Esophagus muscularis mucosa (tissue), 4 donors: ENCODE data around the gene CTNNA2. TPM values are rescaled to one million over a fixed set of nuclear protein-coding genes. Genes with fewer than 3 reads are reported as not detected.
A peak's percentile ranks its signal among the peaks of the same experiment; 100 is the strongest.

Source experiments
- DNase-seq: peaks from one replicate; pipeline ENCODE4 v3.0.0-alpha.2; 2017; ENCODE audit errors: extremely low spot score
- H3K27ac ChIP-seq, 4 donors: fragments of 200-600 bp; sonication (generic); replicated peaks in 1 of 4; 1 replicate in 3 of 4; 2 replicates in 1 of 4; pipeline ENCODE4 v1.5.1; 2016 to 2019; ENCODE audit warnings: mild to moderate bottlenecking in 1 of 4
- H3K27me3 ChIP-seq, 4 donors: fragments of 200-600 bp; sonication (generic); one replicate each; pipeline versions ENCODE4 v1.5.1 to v1.6.0; 2016 to 2019
- H3K36me3 ChIP-seq, 4 donors: fragments of 200-600 bp; sonication (generic); one replicate each; pipeline ENCODE4 v1.5.1; 2016 to 2019
- H3K4me1 ChIP-seq, 4 donors: fragments of 200-600 bp; sonication (generic); one replicate each; pipeline ENCODE4 v1.5.1; 2016 to 2019
- H3K4me3 ChIP-seq, 4 donors: fragments of 200-600 bp; sonication (generic); 1 replicate in 2 of 4; 2 replicates in 2 of 4; pipeline ENCODE4 v1.5.1; 2016 to 2019; ENCODE audit warnings: mild to moderate bottlenecking in 4 of 4, moderate library complexity in 1 of 4
- H3K9me3 ChIP-seq, 4 donors: fragments of 200-600 bp; sonication (generic); 1 replicate in 3 of 4; 2 replicates in 1 of 4; pipeline ENCODE4 v1.5.1; 2016 to 2019
- EP300 ChIP-seq: sonication (generic); formaldehyde crosslinking; IDR thresholded peaks from one replicate; pipeline ENCODE4 v1.6.1; 2017; ENCODE audit warnings: antibody characterized with exemption
- POLR2A ChIP-seq: fragments of 450-650 bp; IDR thresholded peaks from one replicate; pipeline ENCODE4 v1.6.1; 2017; ENCODE audit warnings: antibody characterized with exemption, moderate library complexity, mild to moderate bottlenecking, low read depth
- POLR2AphosphoS5 ChIP-seq, 2 donors: sonication (generic); formaldehyde crosslinking; IDR thresholded peaks; one replicate each; pipeline ENCODE4 v1.6.1; 2017; ENCODE audit warnings: antibody characterized with exemption in 2 of 2
- WGBS: methylation state at CpG from one replicate; pipeline ENCODE4 v1.1.5; 2018; 5-methylcytosine and 5-hydroxymethylcytosine counted together
- intact Hi-C: fragments of 100-400 bp; cut with DNase I; formaldehyde crosslinking; loops from one replicate; pipeline ENCODE4 v1.15.1; 2023
- total RNA-seq, 4 donors: library from RNA; depleted of rRNA; stranded (reverse); fragments of >200 nt; gene quantifications; one replicate each; pipeline versions ENCODE4 v1.1.0 to v1.2.1, GENCODE V29; 2016
- TF ChIP-seq, protein P1 (sequence below), 3 experiments: fragments of 200-600 bp in 2 of 3; fragments of 450-650 bp in 1 of 3; sonication (generic) in 2 of 3; IDR thresholded peaks; one replicate each; pipeline ENCODE4 v1.5.1; 2017 to 2019; ENCODE audit warnings: antibody characterized with exemption in 3 of 3, mild to moderate bottlenecking in 2 of 3, moderate library complexity in 1 of 3

The CTNNA2 gene
- total RNA-seq, 4 donors from 2014 or later: 0.42 to 2.5 (median 1.1) TPM

DNA sequence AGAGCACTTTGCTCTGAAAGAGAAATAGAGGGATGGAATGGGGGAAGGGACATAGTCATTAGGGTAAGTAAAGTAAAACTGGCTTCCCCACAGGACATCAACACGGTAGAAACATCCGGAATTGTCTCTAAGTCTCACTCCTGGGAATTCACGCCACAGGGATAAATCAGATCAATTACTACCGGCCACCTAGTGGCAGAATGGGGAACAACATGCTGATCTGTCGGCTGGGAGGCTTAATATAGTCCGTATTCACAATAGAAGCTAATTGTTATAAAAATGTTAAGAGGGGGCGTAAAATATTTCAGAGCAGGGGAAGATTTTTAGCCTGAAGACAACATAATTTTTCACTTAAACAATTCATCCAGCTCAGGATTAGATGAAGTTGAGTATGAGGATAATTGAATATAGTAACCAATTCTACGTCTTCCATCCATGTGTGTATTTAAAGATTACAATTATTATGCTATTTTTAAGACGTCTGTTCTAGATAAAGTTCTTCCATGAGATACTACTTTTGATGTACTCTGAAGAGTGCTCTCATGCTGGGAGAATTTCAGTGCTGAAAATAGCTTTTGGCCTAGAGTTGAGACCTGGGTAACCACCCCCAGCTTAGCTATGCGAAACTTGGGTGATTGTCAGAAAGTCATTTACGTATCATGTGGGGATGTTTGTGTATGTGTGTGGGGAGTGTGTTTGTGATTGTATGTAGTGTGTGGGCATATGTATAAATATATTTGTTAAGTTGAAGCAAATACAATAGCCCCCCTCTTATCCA, 726.0 kb downstream of the CTNNA2 start:
- 58% methylated on average over 11 of the region's 11 CpGs for WGBS
- intact Hi-C loops: no loop called here
- no peak for DNase-seq

GRCh38 chr2:80242355-80242910, 729.6 kb downstream of the CTNNA2 start:
- no peaks in the 10 kb centered on the region for H3K36me3 ChIP-seq
- peaks cover 7 to 10% (median 9%) of the 10 kb centered on the region in 4 donors for H3K4me1 ChIP-seq
- DNase-seq: no peak
- no peaks in the 10 kb centered on the region for H3K27me3 ChIP-seq
- intact Hi-C loops: no loop called here
- 38% methylated on average over 3 of the region's 3 CpGs for WGBS
- no peak for TF ChIP-seq POLR2A
- H3K4me3 ChIP-seq: no peak overlapping the region
- no peaks in the 10 kb centered on the region for H3K9me3 ChIP-seq
- no peak overlapping the region for H3K27ac ChIP-seq

More for the DNA sequence above, 726.0 kb downstream of the CTNNA2 start:
- no peaks in the 10 kb centered on the region for H3K36me3 ChIP-seq
- H3K4me3 ChIP-seq: no peak overlapping the region
- TF ChIP-seq, protein P1, sequence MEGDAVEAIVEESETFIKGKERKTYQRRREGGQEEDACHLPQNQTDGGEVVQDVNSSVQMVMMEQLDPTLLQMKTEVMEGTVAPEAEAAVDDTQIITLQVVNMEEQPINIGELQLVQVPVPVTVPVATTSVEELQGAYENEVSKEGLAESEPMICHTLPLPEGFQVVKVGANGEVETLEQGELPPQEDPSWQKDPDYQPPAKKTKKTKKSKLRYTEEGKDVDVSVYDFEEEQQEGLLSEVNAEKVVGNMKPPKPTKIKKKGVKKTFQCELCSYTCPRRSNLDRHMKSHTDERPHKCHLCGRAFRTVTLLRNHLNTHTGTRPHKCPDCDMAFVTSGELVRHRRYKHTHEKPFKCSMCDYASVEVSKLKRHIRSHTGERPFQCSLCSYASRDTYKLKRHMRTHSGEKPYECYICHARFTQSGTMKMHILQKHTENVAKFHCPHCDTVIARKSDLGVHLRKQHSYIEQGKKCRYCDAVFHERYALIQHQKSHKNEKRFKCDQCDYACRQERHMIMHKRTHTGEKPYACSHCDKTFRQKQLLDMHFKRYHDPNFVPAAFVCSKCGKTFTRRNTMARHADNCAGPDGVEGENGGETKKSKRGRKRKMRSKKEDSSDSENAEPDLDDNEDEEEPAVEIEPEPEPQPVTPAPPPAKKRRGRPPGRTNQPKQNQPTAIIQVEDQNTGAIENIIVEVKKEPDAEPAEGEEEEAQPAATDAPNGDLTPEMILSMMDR (IDR thresholded peaks at IDR 0.05): peak; percentile 10 to 48 (median 30)
- no peak for TF ChIP-seq POLR2A
- no peaks in the 10 kb centered on the region for H3K27me3 ChIP-seq
- H3K27ac ChIP-seq: no peak overlapping the region
- H3K4me1 ChIP-seq: peaks cover 7 to 10% (median 9%) of the 10 kb centered on the region in 4 donors
- H3K9me3 ChIP-seq: no peaks in the 10 kb centered on the region

DNA sequence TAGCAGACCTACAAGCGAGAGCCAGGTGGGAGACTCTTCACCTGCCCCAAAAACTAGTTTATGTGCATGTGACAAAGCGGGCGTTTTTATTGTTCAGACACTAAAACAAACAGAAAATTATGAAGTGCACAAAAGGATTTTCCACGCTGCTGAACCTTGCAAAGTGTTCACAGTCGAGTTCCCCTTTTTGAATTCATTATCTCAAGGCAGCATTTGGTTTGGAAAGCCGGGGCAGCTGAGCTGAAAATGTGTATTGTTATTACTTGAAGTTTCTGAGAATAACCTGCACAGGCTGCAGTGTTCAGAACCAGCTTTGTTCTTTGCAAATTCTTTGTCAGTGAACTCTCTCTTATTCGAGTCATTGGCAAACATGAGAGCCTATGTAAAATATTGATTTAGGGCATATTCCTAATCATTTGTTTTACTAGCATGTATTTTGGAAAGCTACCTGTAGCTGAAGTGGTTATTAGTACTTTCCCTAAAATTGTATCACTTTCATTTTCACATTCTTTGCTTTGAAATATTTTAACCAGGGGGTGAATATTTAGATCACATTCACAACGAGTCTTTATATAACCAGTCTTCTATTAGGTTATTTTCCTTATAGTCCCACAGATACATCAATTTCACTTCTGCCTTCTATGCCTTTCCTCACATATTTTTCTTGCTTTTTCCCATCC, 732.2 kb downstream of the CTNNA2 start:
- no peak for TF ChIP-seq EP300
- TF ChIP-seq, protein P1 (IDR thresholded peaks at IDR 0.05): no peak
- TF ChIP-seq POLR2AphosphoS5 (IDR thresholded peaks at IDR 0.05): no peak
- no peak for TF ChIP-seq POLR2A
- H3K27me3 ChIP-seq: no peaks in the 10 kb centered on the region
- peaks cover 7 to 10% (median 9%) of the 10 kb centered on the region in 4 donors for H3K4me1 ChIP-seq
- 77% methylated on average over 8 of the region's 8 CpGs for WGBS
- H3K27ac ChIP-seq: no peak overlapping the region
- intact Hi-C loops: no loop called here
- no peaks in the 10 kb centered on the region for H3K9me3 ChIP-seq
- H3K36me3 ChIP-seq: no peaks in the 10 kb centered on the region
- H3K4me3 ChIP-seq: no peak overlapping the region
- no peak for DNase-seq

DNA sequence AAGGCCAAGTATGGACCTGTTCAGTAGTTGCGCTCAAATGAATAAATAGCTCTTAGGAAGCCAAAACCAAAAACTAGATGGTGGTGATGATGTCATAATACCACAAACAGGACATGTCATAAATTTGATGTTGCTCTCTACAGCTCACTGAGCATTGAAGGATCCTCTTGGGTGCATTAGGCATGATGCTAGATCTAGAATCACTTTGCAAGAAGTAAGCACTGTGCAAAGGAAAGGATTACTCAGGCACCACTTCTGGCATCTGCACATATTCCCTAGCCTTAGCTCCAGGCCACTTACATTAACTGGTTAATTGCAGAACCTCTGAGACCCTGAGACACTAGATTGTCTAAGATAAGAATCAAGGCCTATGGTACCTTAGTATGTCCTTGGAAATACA, 733.7 kb downstream of the CTNNA2 start:
- Histone ChIP-seq H3K36me3 (no peaks in the 10 kb centered on the region), H3K27ac (no peak overlapping the region), H3K27me3 (no peaks in the 10 kb centered on the region), H3K4me1 (peaks cover 5 to 10% (median 7%) of the 10 kb centered on the region in 4 donors), H3K9me3 (no peaks in the 10 kb centered on the region), H3K4me3 (no peak overlapping the region)
- intact Hi-C loops: no loop called here
- TF ChIP-seq, protein P1 (IDR thresholded peaks at IDR 0.05): no peak
- TF ChIP-seq POLR2A (no peak), EP300 (no peak), POLR2AphosphoS5 (IDR thresholded peaks at IDR 0.05) (no peak)
- WGBS: 100% methylated on average over 1 of the region's 1 CpG
- no peak for DNase-seq

GRCh38 chr2:80247339-80247738, 734.5 kb downstream of the CTNNA2 start:
- H3K27ac ChIP-seq: no peak overlapping the region
- peaks cover 0 to 5% (median 4%) of the 10 kb centered on the region in 4 donors for H3K4me1 ChIP-seq
- no peaks in the 10 kb centered on the region for H3K27me3 ChIP-seq
- TF ChIP-seq, protein P1 (IDR thresholded peaks at IDR 0.05): no peak
- TF ChIP-seq POLR2A (no peak), EP300 (no peak), POLR2AphosphoS5 (IDR thresholded peaks at IDR 0.05) (no peak)
- DNase-seq: no peak
- no peaks in the 10 kb centered on the region for H3K9me3 ChIP-seq
- no peaks in the 10 kb centered on the region for H3K36me3 ChIP-seq
- intact Hi-C loops: no loop called here
- 82% methylated on average over 3 of the region's 3 CpGs for WGBS
- no peak overlapping the region for H3K4me3 ChIP-seq
